Caco-2 (cell line): Measurements from ENCODE around the gene RAB15. TPM values are rescaled to one million over a fixed set of nuclear protein-coding genes. Genes with fewer than 3 reads are reported as not detected.

Experiments used
- BruUV-seq: library from RNA; stranded (reverse); fragments of 400-500 nt; replicated peaks from 2 replicates; lab custom pipeline; 2021; lab: Mats Ljungman, UMichigan
- CTCF ChIA-PET: fragments of 300-600 bp; sonication (Branson Sonifier 250); formaldehyde crosslinking; loops from one replicate; lab custom pipeline; 2022; ENCODE audit warnings: antibody characterized with exemption; lab: Charles Lee
- POLR2A ChIA-PET: fragments of 300-600 bp; sonication (Branson Sonifier 250); formaldehyde crosslinking; loops from one replicate; lab custom pipeline; 2022; ENCODE audit warnings: antibody characterized with exemption; lab: Charles Lee
- DNase-seq, 2 experiments: peaks; one replicate each; pipeline versions ENCODE4 v3.0.0 to v3.0.0-alpha.2; 2020 to 2022
- H3K27me3 ChIP-seq: replicated peaks from 2 replicates; pipeline ENCODE4 v1.6.0; 2011; ENCODE audit warnings: low read length; ENCODE audit not compliant: control insufficient read depth, insufficient read depth
- H3K36me3 ChIP-seq: 2 replicates; pipeline ENCODE4 v1.5.1; 2011; ENCODE audit warnings: low read length; ENCODE audit not compliant: control insufficient read depth, insufficient read depth
- H3K4me1 ChIP-seq: fragments of 250-450 bp; sonication (Bioruptor Pico); 2 replicates; pipeline ENCODE4 v1.5.1; 2020; ENCODE audit warnings: mild to moderate bottlenecking
- H3K4me3 ChIP-seq: 2 replicates; pipeline ENCODE4 v1.5.1; 2011; ENCODE audit warnings: low read depth, mild to moderate bottlenecking, control low read depth, low read length
- H3K9me3 ChIP-seq: fragments of 250-450 bp; sonication (Bioruptor Pico); 2 replicates; pipeline ENCODE4 v1.5.1; 2020; ENCODE audit warnings: mild to moderate bottlenecking, moderate library complexity
- H3K27ac Mint-ChIP-seq: one replicate; pipeline ENCODE4 v1.8.0; 2022; ENCODE audit warnings: mixed read lengths; ENCODE audit not compliant: unreplicated experiment
- H3K27me3 Mint-ChIP-seq: one replicate; pipeline ENCODE4 v1.8.0; 2022; ENCODE audit warnings: mixed read lengths; ENCODE audit not compliant: insufficient read depth, unreplicated experiment
- H3K36me3 Mint-ChIP-seq: one replicate; pipeline ENCODE4 v1.8.0; 2022; ENCODE audit warnings: mild to moderate bottlenecking, mixed read lengths; ENCODE audit not compliant: insufficient read depth, unreplicated experiment
- H3K4me1 Mint-ChIP-seq: one replicate; pipeline ENCODE4 v1.8.0; 2022; ENCODE audit warnings: low read depth, mixed read lengths; ENCODE audit not compliant: unreplicated experiment
- H3K4me3 Mint-ChIP-seq: one replicate; pipeline ENCODE4 v1.8.0; 2022; ENCODE audit warnings: mild to moderate bottlenecking, moderate library complexity, mixed read lengths; ENCODE audit not compliant: unreplicated experiment
- H3K9me3 Mint-ChIP-seq: one replicate; pipeline ENCODE4 v1.8.0; 2022; ENCODE audit warnings: mixed read lengths; ENCODE audit not compliant: unreplicated experiment
- CTCF ChIP-seq, 2 experiments: fragments of 200-600 bp in 1 of 2; IDR thresholded peaks; 1 replicate in 1 of 2; 2 replicates in 1 of 2; pipeline versions ENCODE4 v1.5.1 to v1.8.0; 2011 to 2022; ENCODE audit warnings: antibody characterized with exemption in 1 of 2, control low read depth in 1 of 2, inconsistent platforms in 1 of 2, low read depth in 1 of 2, low read length in 1 of 2, mild to moderate bottlenecking in 1 of 2, moderate library complexity in 1 of 2; ENCODE audit not compliant: insufficient read depth in 1 of 2, severe bottlenecking in 1 of 2, unreplicated experiment in 1 of 2
- intact Hi-C: fragments of 100-400 bp; cut with micrococcal nuclease; formaldehyde crosslinking; loops from one replicate; pipeline ENCODE4 v1.10.0; 2022; ENCODE audit not compliant: unreplicated experiment
- total RNA-seq: library from RNA; stranded (reverse); gene quantifications from 2 replicates; pipeline ENCODE4 v1.2.3, GENCODE V29; 2022

The RAB15 gene
- total RNA-seq, 1 experiment from 2014 or later = 92.5 TPM

GRCh38 chr14:64997108-64997794 lies 25.1 kb upstream of the RAB15 start:
- Mint-ChIP-seq H3K27me3 (no peaks in the 10 kb centered on the region), H3K9me3 (no peaks in the 10 kb centered on the region), H3K27ac (no peak overlapping the region), H3K4me3 (no peak overlapping the region), H3K36me3 (no peaks in the 10 kb centered on the region), H3K4me1 (peaks cover 14% of the 10 kb centered on the region)
- no peaks in the 10 kb centered on the region; the same call in 1 of the 2 replicates for H3K4me1 ChIP-seq
- no peaks in the 10 kb centered on the region for H3K36me3 ChIP-seq
- no peak for TF ChIP-seq CTCF (IDR thresholded peaks at IDR 0.05; ENCODE audit: insufficient read depth in 1 of 2, low read depth in 1 of 2, low read length in 1 of 2, severe bottlenecking in 1 of 2, unreplicated experiment in 1 of 2)
- H3K4me3 ChIP-seq = no peak overlapping the region
- intact Hi-C loops = no loop called here
- no peak for DNase-seq
- no TSS peak for BruUV-seq
- ChIA-PET POLR2A (no interaction called here), CTCF (no interaction called here)
- no peaks in the 10 kb centered on the region for H3K27me3 ChIP-seq
- no peaks in the 10 kb centered on the region for H3K9me3 ChIP-seq

DNA sequence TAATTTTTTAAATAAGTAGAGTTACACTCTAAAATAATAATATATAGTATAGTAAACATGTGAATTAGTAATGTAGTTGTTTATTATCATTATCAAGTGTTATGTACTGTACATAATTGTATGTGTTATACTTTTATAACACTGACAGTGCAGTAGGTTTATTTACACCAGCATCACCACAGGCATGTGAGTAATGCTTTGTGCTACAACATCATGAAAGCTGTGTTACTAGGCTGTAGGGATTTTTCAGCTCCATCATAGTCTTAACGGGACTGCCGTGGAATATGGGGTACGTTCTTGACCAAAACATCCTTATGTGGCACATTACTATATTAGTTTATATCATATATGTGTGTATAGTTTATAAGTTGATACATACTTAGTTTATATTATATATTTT lies 23.2 kb upstream of the RAB15 start:
- ChIA-PET CTCF (interaction anchor here (0.7 kb wide), 1 partner anchor 30 kb away, joined by 4 read pairs; no protein-coding TSS in a partner anchor), POLR2A (no interaction called here)
- Histone ChIP-seq H3K9me3 (no peaks in the 10 kb centered on the region), H3K27me3 (no peaks in the 10 kb centered on the region), H3K4me1 (no peaks in the 10 kb centered on the region; the same call in 1 of the 2 replicates), H3K36me3 (no peaks in the 10 kb centered on the region), H3K4me3 (no peak overlapping the region)
- Mint-ChIP-seq H3K27ac (no peak overlapping the region), H3K4me3 (no peak overlapping the region), H3K27me3 (no peaks in the 10 kb centered on the region), H3K36me3 (no peaks in the 10 kb centered on the region), H3K9me3 (no peaks in the 10 kb centered on the region), H3K4me1 (peaks cover 14% of the 10 kb centered on the region)
- DNase-seq = no peak
- no peak for TF ChIP-seq CTCF (IDR thresholded peaks at IDR 0.05; ENCODE audit: insufficient read depth in 1 of 2, low read depth in 1 of 2, low read length in 1 of 2, severe bottlenecking in 1 of 2, unreplicated experiment in 1 of 2)
- BruUV-seq = no TSS peak
- intact Hi-C loops = no loop called here

GRCh38 chr14:64994540-64994939 lies 22.4 kb upstream of the RAB15 start:
- Histone ChIP-seq H3K36me3 (no peaks in the 10 kb centered on the region), H3K4me1 (no peaks in the 10 kb centered on the region; the same call in 1 of the 2 replicates), H3K9me3 (no peaks in the 10 kb centered on the region), H3K27me3 (no peaks in the 10 kb centered on the region), H3K4me3 (no peak overlapping the region)
- H3K9me3 Mint-ChIP-seq = no peaks in the 10 kb centered on the region
- no peak for DNase-seq
- no peaks in the 10 kb centered on the region for H3K27me3 Mint-ChIP-seq
- intact Hi-C loops = no loop called here
- BruUV-seq = no TSS peak
- TF ChIP-seq CTCF (IDR thresholded peaks at IDR 0.05; ENCODE audit: insufficient read depth in 1 of 2, low read depth in 1 of 2, low read length in 1 of 2, severe bottlenecking in 1 of 2, unreplicated experiment in 1 of 2) = no peak
- ChIA-PET POLR2A (no interaction called here), CTCF (interaction anchor here (0.6 kb wide), 1 partner anchor 140 kb away, joined by 6 read pairs; no protein-coding TSS in a partner anchor)
- no peak overlapping the region for H3K4me3 Mint-ChIP-seq
- peaks cover 14% of the 10 kb centered on the region for H3K4me1 Mint-ChIP-seq
- H3K27ac Mint-ChIP-seq = no peak overlapping the region
- H3K36me3 Mint-ChIP-seq = no peaks in the 10 kb centered on the region
